A673 (cell line): ENCODE data around the gene PTPRK. TPM values are rescaled to one million over a fixed set of nuclear protein-coding genes. Genes with fewer than 3 reads are reported as not detected.

Source experiments
- BruUV-seq: library from RNA; stranded (reverse); fragments of 400-500 nt; replicated peaks from 2 replicates; lab custom pipeline; 2021; lab: Mats Ljungman, UMichigan
- CTCF ChIA-PET: fragments of 300-600 bp; sonication (Branson Sonifier 250); formaldehyde crosslinking; loops from one replicate; lab custom pipeline; 2022; ENCODE audit warnings: antibody characterized with exemption; lab: Charles Lee
- POLR2A ChIA-PET: fragments of 300-600 bp; sonication (Branson Sonifier 250); formaldehyde crosslinking; loops from one replicate; lab custom pipeline; 2022; ENCODE audit warnings: antibody characterized with exemption; ENCODE audit not compliant: low non-redundant PET; lab: Charles Lee
- DNase-seq: peaks from one replicate; pipeline ENCODE4 v3.0.0-alpha.2; 2015; ENCODE audit warnings: low spot score
- H3K27ac ChIP-seq: fragments of 200-600 bp; sonication (generic); 2 replicates; pipeline ENCODE4 v1.5.1; 2016; ENCODE audit warnings: mixed run types, low read depth, mild to moderate bottlenecking, mixed read lengths, antibody characterized with exemption, low read length; ENCODE audit not compliant: poor library complexity, severe bottlenecking
- H3K27me3 ChIP-seq: fragments of 200-600 bp; sonication (generic); replicated peaks from 2 replicates; pipeline ENCODE4 v1.6.1; 2017; ENCODE audit warnings: mixed run types, low read depth, mild to moderate bottlenecking, mixed read lengths, antibody characterized with exemption, low read length; ENCODE audit not compliant: insufficient read depth, poor library complexity
- H3K36me3 ChIP-seq: fragments of 200-600 bp; sonication (generic); 2 replicates; pipeline ENCODE4 v1.6.1; 2016; ENCODE audit warnings: mixed run types, mild to moderate bottlenecking, mixed read lengths, antibody characterized with exemption, low read length; ENCODE audit not compliant: insufficient read depth, poor library complexity, severe bottlenecking
- H3K4me1 ChIP-seq: fragments of 200-600 bp; sonication (generic); 2 replicates; pipeline ENCODE4 v1.6.1; 2017; ENCODE audit warnings: mixed run types, mild to moderate bottlenecking, mixed read lengths, antibody characterized with exemption, low read length; ENCODE audit not compliant: insufficient read depth, poor library complexity, severe bottlenecking
- H3K4me3 ChIP-seq: fragments of 200-600 bp; sonication (generic); 2 replicates; pipeline ENCODE4 v1.5.1; 2016; ENCODE audit warnings: low read depth, mixed run types, mild to moderate bottlenecking, mixed read lengths, low read length; ENCODE audit not compliant: poor library complexity, severe bottlenecking
- H3K9me3 ChIP-seq: fragments of 200-600 bp; sonication (generic); 2 replicates; pipeline ENCODE4 v1.6.1; 2016; ENCODE audit warnings: mixed run types, low read depth, mild to moderate bottlenecking, mixed read lengths, antibody characterized with exemption, low read length; ENCODE audit not compliant: poor library complexity, severe bottlenecking
- CTCF ChIP-seq: fragments of 300-800, 200-600 bp; sonication (generic); conservative IDR thresholded peaks from 2 replicates; pipeline ENCODE4 v1.5.1; 2017; ENCODE audit warnings: low read depth, mild to moderate bottlenecking, antibody characterized with exemption, low read length, moderate library complexity, mixed read lengths
- EZH2 ChIP-seq: fragments of 200-600 bp; sonication (generic); IDR thresholded peaks from 2 replicates; pipeline ENCODE4 v1.6.1; 2017; ENCODE audit warnings: borderline replicate concordance, low read depth, mild to moderate bottlenecking, mixed read lengths, antibody characterized with exemption, low read length; ENCODE audit not compliant: poor library complexity, severe bottlenecking
- intact Hi-C: fragments of 100-400 bp; cut with micrococcal nuclease; formaldehyde crosslinking; loops from one replicate; pipeline ENCODE4 v1.10.0; 2022; ENCODE audit not compliant: unreplicated experiment
- total RNA-seq: library from RNA; stranded (reverse); gene quantifications from 2 replicates; pipeline ENCODE4 v1.2.3, GENCODE V29; 2021

PTPRK gene
- total RNA-seq, 1 experiment from 2014 or later, result 77.3 TPM

GRCh38 chr6:127951172-127951917, 569.1 kb downstream of the PTPRK start:
- Histone ChIP-seq H3K27ac (no peak overlapping the region), H3K4me1 (no peaks in the 10 kb centered on the region), H3K27me3 (no peaks in the 10 kb centered on the region), H3K36me3 (no peaks in the 10 kb centered on the region), H3K4me3 (no peak overlapping the region), H3K9me3 (no peaks in the 10 kb centered on the region)
- ChIA-PET CTCF (no interaction called here), POLR2A (no interaction called here)
- intact Hi-C loops, result no loop called here
- BruUV-seq, result no TSS peak
- DNase-seq, result no peak
- TF ChIP-seq CTCF (no peak), EZH2 (no peak)

GRCh38 chr6:127950566-127951145, 569.7 kb downstream of the PTPRK start:
- no TSS peak for BruUV-seq
- Histone ChIP-seq H3K36me3 (no peaks in the 10 kb centered on the region), H3K4me1 (no peaks in the 10 kb centered on the region), H3K9me3 (no peaks in the 10 kb centered on the region), H3K4me3 (no peak overlapping the region), H3K27me3 (no peaks in the 10 kb centered on the region), H3K27ac (no peak overlapping the region)
- no peak for DNase-seq
- ChIA-PET CTCF (no interaction called here), POLR2A (no interaction called here)
- intact Hi-C loops, result no loop called here
- TF ChIP-seq EZH2 (no peak), CTCF (no peak)

- ChIA-PET CTCF (no interaction called here), POLR2A (no interaction called here)
- no peaks in the 10 kb centered on the region for H3K36me3 ChIP-seq
- H3K27me3 ChIP-seq, result no peaks in the 10 kb centered on the region
- no peak for DNase-seq
- BruUV-seq, result no TSS peak
- H3K9me3 ChIP-seq, result no peaks in the 10 kb centered on the region
- intact Hi-C loops, result no loop called here
- no peak overlapping the region for H3K4me3 ChIP-seq
- H3K27ac ChIP-seq, result no peak overlapping the region
- TF ChIP-seq CTCF, result no peak
- no peak for TF ChIP-seq EZH2
- H3K4me1 ChIP-seq, result no peaks in the 10 kb centered on the region
Measured at GRCh38 chr6:127949251-127949650, 571.1 kb downstream of the PTPRK start.
